T1000 (cell line): ENCODE results near the gene IGDCC3.

Experiments used
- DNase-seq: peaks from one replicate; lab custom pipeline; 2025; ENCODE audit warnings: mixed read lengths; lab: John Stamatoyannopoulos, UW

The IGDCC3 gene

DNA sequence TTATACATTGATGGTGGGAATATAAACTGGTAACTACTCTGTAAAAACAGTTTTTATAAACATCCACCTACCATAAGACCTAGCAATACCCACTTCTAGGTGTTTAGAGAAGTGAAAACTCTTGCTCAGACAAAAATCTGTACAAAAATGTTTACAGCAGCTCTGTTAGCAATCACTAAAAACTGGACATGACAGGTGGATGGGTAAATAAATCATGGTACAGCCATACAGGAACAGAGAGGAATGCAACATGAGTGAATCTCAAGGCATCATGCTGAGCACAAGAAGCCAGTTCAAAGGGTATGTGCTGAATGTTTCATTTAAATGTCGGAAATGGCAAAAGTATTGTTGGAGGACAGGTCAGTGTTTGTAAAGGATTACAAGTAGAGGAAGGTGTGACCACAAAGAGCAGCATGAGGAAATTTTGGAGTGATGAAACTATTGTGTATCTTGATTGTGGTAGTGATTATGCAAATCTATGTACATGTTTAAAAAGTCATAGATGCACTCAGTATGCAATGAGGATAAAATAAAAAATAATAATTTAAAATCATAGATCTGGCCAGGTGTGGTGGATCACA lies 84.8 kb downstream of the IGDCC3 start:
- DNase-seq = no peak

DNA sequence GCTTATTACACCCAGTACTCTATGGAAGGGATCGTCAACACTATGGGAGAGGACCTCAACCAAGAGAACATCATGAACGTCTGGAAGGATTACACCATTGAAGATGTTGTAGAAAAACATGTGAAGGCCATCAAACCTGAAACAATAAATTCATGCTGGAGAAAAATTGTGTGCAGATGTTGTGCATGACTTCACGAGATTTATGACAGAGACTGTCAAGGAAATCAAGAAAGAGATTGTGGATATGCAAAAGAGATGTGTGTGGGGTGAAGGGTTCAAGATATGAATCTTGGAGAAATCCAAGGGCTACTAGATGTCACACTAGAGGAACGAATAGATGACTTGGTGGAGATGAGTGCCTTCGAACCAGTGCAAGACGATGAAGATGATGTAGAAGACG lies 87.6 kb downstream of the IGDCC3 start:
- DNase-seq = no peak

DNA sequence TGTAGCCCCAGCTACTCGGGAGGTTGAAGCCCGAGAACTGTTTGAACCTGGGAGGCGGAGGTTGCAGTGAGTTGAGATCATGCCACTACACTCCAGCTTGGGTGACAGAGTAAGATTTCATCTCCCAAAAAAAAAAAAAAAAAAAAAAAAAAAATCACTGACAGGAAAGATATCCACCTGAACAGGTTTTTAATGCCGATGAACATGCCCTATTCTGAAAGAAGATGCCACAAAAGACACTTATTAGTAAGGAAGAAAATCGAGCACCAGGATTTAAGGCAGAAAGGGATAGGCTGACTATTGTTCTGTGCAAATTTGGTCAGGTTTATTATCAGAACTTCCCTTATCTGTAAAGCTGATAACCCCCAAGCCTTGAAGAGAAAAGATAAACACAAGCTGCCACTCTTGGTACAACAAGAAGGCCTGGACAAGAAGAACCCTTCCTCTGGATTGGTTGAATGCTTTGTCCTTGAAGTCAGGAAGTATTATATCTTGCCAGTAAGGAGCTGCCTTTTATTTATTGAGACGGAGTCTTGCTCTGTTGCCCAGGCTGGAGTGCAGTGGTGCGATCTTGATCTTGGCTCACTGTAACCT lies 88.4 kb downstream of the IGDCC3 start:
- DNase-seq = no peak

DNA sequence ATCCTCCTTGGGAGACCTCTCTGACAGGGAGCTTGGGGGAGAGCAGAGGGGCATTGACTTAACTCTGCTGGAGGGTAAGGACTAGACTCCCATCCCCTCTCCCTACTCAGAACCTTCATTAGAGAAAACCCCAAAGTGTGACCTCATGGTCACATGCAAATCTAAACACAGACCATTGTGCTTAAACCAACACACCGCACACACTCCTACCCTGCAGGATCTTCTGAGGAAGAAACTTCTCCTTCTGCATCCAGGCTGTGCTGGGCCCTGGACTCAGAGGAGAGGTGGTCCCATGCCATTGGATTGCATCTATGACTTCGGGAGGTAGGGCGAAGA lies 90.3 kb downstream of the IGDCC3 start:
- DNase-seq = no peak

- peak; percentile 81 for DNase-seq
These were observed 90.9 kb downstream of the IGDCC3 start, which contains the start of gene PARP16 for GRCh38 chr15:65286704-65287519. TSS of gene PARP16 (minus strand) at chr15:65286883. CDS start at chr15:65286426, 457 bp downstream.

- DNase-seq = no peak
These were observed 91.6 kb downstream of the IGDCC3 start for GRCh38 chr15:65286069-65286703.

DNA sequence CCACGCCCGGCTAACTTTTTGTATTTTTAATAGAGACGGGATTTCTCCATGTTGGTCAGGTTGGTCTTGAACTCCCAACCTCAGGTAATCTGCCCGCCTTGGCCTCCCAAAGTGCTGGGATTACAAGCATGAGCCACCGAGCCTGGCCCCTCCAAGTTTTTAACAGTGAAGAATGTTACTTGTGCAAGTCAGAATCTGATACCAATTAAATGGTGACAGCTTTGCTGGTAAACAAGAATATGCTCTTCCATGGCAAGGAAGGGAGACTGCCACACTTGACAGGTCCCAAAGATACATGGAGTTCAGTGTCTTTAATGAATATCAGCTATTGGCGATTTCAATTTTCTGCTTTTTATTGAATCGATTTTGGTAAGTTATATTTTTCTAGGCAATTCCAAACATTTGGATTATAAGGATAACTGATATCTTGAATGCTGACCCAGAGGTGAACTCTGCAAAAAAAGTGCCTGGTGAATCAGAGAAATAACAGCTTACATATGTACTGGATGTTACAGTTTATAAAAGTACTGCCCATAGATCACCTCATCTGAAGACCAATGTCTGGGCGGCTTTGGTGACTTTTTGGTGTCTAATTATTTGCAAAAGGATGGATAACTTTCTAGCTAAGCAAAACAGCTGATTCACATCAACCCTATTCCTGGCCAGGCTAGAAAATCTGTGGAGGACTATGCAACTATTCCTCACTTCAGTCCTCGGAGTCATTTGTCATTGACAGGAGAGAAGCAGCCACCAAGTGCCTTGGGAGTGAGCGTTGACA lies 92.3 kb downstream of the IGDCC3 start:
- DNase-seq = no peak

- no peak for DNase-seq
These were observed 99.3 kb downstream of the IGDCC3 start for GRCh38 chr15:65278480-65278879.
